Lung (tissue), 12 donors: ENCODE data around the gene CNTNAP2. TPM values are rescaled to one million over a fixed set of nuclear protein-coding genes. Genes with fewer than 3 reads are reported as not detected.

ENCODE experiments used
- ATAC-seq: fragments of 200-7000 bp; cut with Tn5 transposase; one replicate; pipeline ENCODE4 v1.9.1; 2020; ENCODE audit warnings: moderate number of reproducible peaks; ENCODE audit not compliant: insufficient read depth, low FRiP score
- DNase-seq, 3 donors: peaks; one replicate each; pipeline ENCODE4 v3.0.0-alpha.2; 2013 to 2017
- H3K27ac ChIP-seq, 2 donors: one replicate each; pipeline ENCODE4 v1.5.1; 2013; ENCODE audit warnings: mild to moderate bottlenecking in 2 of 2, moderate library complexity in 2 of 2, control low read depth in 1 of 2, inconsistent platforms in 1 of 2, low read depth in 1 of 2, low read length in 1 of 2
- H3K27me3 ChIP-seq, 3 donors: one replicate each; pipeline ENCODE4 v1.5.1; 2013; ENCODE audit warnings: low read length in 2 of 3; ENCODE audit not compliant: control insufficient read depth in 3 of 3, insufficient read depth in 3 of 3
- H3K36me3 ChIP-seq, 4 donors: one replicate each; pipeline ENCODE4 v1.5.1; 2013; ENCODE audit warnings: low read length in 4 of 4, mild to moderate bottlenecking in 1 of 4, moderate library complexity in 1 of 4; ENCODE audit not compliant: control insufficient read depth in 4 of 4, insufficient read depth in 4 of 4
- H3K4me1 ChIP-seq, 5 donors: one replicate each; pipeline ENCODE4 v1.5.1; 2013; ENCODE audit warnings: low read length in 5 of 5, mild to moderate bottlenecking in 2 of 5, moderate library complexity in 1 of 5; ENCODE audit not compliant: control insufficient read depth in 5 of 5, insufficient read depth in 5 of 5
- H3K4me3 ChIP-seq: one replicate; pipeline ENCODE4 v1.5.1; 2013; ENCODE audit warnings: mild to moderate bottlenecking, control low read depth, moderate library complexity
- H3K9ac ChIP-seq, 2 donors: one replicate each; pipeline ENCODE4 v1.5.1; 2013; ENCODE audit warnings: low read length in 2 of 2, control low read depth in 1 of 2; ENCODE audit not compliant: insufficient read depth in 1 of 2
- H3K9me3 ChIP-seq, 4 donors: one replicate each; pipeline ENCODE4 v1.5.1; 2013; ENCODE audit warnings: low read length in 3 of 4, mild to moderate bottlenecking in 1 of 4, moderate library complexity in 1 of 4; ENCODE audit not compliant: control insufficient read depth in 4 of 4, insufficient read depth in 3 of 4
- WGBS, 2 donors: extraction: QIAGEN DNeasy Blood & Tissue Kit; methylation state at CpG; one replicate each; pipeline ENCODE4 v1.1.7; 2013; 5-methylcytosine and 5-hydroxymethylcytosine counted together
- polyA plus RNA-seq, 2 donors: library from polyadenylated mRNA; stranded (reverse); fragments of 200-250 nt; gene quantifications; one replicate each; pipeline ENCODE4 v1.2.1, GENCODE V29; 2013
- total RNA-seq, 2 donors: library from RNA; depleted of rRNA in 1 of 2; stranded (reverse); fragments of >200 nt in 1 of 2; gene quantifications; one replicate each; pipeline ENCODE4 v1.2.1, GENCODE V29; 2014 to 2021
- TF ChIP-seq, protein P1 (sequence below): IDR thresholded peaks from 2 replicates; pipeline ENCODE4 v1.5.1; 2012; ENCODE audit warnings: mild to moderate bottlenecking; ENCODE audit errors: control extremely low read depth, extremely low read depth
- donor health status: control.
- donor health status: control.
- donor health status: Bipolar disorder and iron deficiency.
- donor health status: healthy.
- donor health status: DM: yes; HTN: yes; CAD: no.

The CNTNAP2 gene
- total and polyA plus RNA-seq, 4 donors, result 0.18 to 45.3 (median 0.52) TPM

DNA sequence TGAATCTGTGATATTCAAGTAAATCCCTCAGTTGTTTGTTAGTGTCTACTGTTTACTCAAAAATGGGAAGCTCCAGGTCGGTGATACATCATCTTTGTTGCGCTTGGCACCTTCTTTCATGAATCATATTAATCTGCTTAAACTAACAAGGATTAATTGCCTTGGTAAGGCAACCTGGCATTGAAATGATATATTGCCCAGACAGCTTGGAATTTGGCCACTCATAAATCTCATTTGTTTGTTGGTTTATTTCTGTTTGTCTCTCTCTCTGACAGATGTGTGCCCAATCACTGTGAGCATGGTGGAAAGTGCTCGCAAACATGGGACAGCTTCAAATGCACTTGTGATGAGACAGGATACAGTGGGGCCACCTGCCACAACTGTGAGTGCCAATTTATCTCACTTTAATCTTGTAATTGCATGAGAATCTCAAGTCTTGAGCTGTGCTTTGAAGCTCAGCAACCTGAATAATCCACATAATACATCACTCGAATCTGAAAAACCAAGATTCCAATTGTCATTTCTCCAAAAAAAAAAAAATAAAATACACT, 1369.1 kb downstream of the CNTNAP2 start:
- TF ChIP-seq, protein P1, sequence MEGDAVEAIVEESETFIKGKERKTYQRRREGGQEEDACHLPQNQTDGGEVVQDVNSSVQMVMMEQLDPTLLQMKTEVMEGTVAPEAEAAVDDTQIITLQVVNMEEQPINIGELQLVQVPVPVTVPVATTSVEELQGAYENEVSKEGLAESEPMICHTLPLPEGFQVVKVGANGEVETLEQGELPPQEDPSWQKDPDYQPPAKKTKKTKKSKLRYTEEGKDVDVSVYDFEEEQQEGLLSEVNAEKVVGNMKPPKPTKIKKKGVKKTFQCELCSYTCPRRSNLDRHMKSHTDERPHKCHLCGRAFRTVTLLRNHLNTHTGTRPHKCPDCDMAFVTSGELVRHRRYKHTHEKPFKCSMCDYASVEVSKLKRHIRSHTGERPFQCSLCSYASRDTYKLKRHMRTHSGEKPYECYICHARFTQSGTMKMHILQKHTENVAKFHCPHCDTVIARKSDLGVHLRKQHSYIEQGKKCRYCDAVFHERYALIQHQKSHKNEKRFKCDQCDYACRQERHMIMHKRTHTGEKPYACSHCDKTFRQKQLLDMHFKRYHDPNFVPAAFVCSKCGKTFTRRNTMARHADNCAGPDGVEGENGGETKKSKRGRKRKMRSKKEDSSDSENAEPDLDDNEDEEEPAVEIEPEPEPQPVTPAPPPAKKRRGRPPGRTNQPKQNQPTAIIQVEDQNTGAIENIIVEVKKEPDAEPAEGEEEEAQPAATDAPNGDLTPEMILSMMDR, result no peak
- Histone ChIP-seq H3K4me3 (no peak overlapping the region), H3K9ac (no peak overlapping the region), H3K27me3 (no peaks in the 10 kb centered on the region), H3K27ac (no peak overlapping the region), H3K9me3 (peaks cover 0 to 2% (median 0%) of the 10 kb centered on the region in 4 donors), H3K36me3 (no peaks in the 10 kb centered on the region), H3K4me1 (no peaks in the 10 kb centered on the region)
- 78 to 88% methylated on average over 4 of the region's 4 CpGs for WGBS, 2 donors
- DNase-seq (no peak), ATAC-seq (no peak)

DNA sequence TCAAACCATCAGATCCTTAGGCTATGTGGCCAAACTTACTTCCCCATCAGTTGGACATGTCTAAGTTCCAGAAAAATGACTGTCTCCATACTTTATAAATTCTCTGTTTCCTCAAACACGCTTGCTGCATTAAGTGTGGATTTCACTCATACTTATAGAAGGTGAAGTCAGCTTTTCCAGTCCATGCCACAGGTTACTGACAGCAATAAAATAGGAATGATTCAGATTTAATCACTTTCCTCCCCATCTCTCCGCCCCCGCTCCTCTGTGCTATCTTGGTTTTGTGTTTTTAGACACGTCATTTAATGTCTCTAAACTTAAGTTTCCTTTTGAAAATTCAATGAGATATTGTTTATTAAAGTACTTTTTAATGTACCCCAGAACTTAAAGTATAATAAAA, 1376.0 kb downstream of the CNTNAP2 start:
- H3K27me3 ChIP-seq, result no peaks in the 10 kb centered on the region
- no peaks in the 10 kb centered on the region for H3K36me3 ChIP-seq
- ATAC-seq, result no peak
- H3K9ac ChIP-seq, result no peak overlapping the region
- no peak for DNase-seq
- no peak overlapping the region for H3K27ac ChIP-seq
- no peaks in the 10 kb centered on the region for H3K4me1 ChIP-seq
- H3K4me3 ChIP-seq, result no peak overlapping the region
- 93 to 97% methylated on average over 4 of the region's 4 CpGs for whole genome bisulfite sequencing, 2 donors
- TF ChIP-seq, protein P1, result no peak
- H3K9me3 ChIP-seq, result peaks cover 0 to 2% (median under 1%) of the 10 kb centered on the region in 4 donors

DNA sequence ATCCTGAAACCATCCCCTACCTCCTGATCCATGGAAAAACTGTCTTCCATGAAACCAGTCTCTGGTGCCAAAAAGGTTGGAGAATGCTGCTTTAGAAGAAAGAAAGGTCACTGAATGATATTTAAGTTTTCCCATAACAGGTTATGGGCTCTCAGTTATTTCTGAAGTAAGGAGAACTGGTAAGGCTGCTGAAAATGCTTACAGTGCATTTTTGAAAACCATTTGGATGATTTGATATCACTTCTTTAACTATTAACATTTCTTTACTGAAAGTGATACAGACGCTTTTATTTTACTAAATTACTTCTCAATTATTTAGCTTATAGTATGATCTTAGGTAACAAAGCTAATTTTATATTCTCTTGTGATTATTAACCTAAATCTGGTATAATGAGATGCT, 1379.6 kb downstream of the CNTNAP2 start:
- no peak for DNase-seq

More for the DNA sequence above, 1379.6 kb downstream of the CNTNAP2 start:
- Histone ChIP-seq H3K4me1 (no peaks in the 10 kb centered on the region), H3K9me3 (peaks cover 0 to 2% (median 0%) of the 10 kb centered on the region in 4 donors), H3K27ac (no peak overlapping the region), H3K27me3 (no peaks in the 10 kb centered on the region), H3K9ac (no peak overlapping the region), H3K4me3 (no peak overlapping the region), H3K36me3 (no peaks in the 10 kb centered on the region)
- 84 to 95% methylated on average over 1 of the region's 1 CpG for WGBS, 2 donors
- no peak for ATAC-seq
- TF ChIP-seq, protein P1, result no peak
